Common myeloid progenitor, CD34-positive (primary cell): ENCODE measurements around the gene UBE2O.

ENCODE experiments used
- CTCF ChIA-PET: fragments of 350-600 bp; sonication (Branson Sonifier 250); formaldehyde crosslinking; loops from one replicate; lab custom pipeline; 2021; ENCODE audit warnings: antibody characterized with exemption; lab: Charles Lee
- POLR2A ChIA-PET: fragments of 350-600 bp; sonication (Branson Sonifier 250); formaldehyde crosslinking; loops from one replicate; lab custom pipeline; 2021; ENCODE audit warnings: antibody characterized with exemption; lab: Charles Lee
- DNase-seq, 3 donors: peaks; one replicate each; pipeline versions ENCODE4 v3.0.0 to v3.0.0-alpha.2; 2013
- H3K27ac ChIP-seq, 2 experiments: 1 replicate in 1 of 2; 2 replicates in 1 of 2; pipeline ENCODE4 v1.7.0; 2013; ENCODE audit warnings: inconsistent platforms in 2 of 2, low read length in 2 of 2, mild to moderate bottlenecking in 2 of 2, low read depth in 1 of 2, moderate library complexity in 1 of 2; ENCODE audit not compliant: severe bottlenecking in 2 of 2, insufficient read depth in 1 of 2, poor library complexity in 1 of 2
- H3K27me3 ChIP-seq, 5 experiments: replicated peaks in 2 of 5; 1 replicate in 3 of 5; 2 replicates in 2 of 5; pipeline versions ENCODE4 v1.6.1 to v1.7.0; 2013; ENCODE audit warnings: low read length in 4 of 5, mild to moderate bottlenecking in 2 of 5, moderate library complexity in 2 of 5, inconsistent platforms in 1 of 5; ENCODE audit not compliant: insufficient read depth in 5 of 5, control insufficient read depth in 4 of 5
- H3K36me3 ChIP-seq, 4 experiments: 1 replicate in 2 of 4; 2 replicates in 2 of 4; pipeline versions ENCODE4 v1.6.1 to v1.7.0; 2013; ENCODE audit warnings: low read length in 3 of 4, control low read depth in 1 of 4, mild to moderate bottlenecking in 1 of 4; ENCODE audit not compliant: control insufficient read depth in 4 of 4, insufficient read depth in 4 of 4
- H3K4me1 ChIP-seq, 4 experiments: 1 replicate in 3 of 4; 2 replicates in 1 of 4; pipeline versions ENCODE4 v1.6.1 to v1.7.1; 2013; ENCODE audit warnings: low read length in 3 of 4, mild to moderate bottlenecking in 3 of 4, control low read depth in 1 of 4, inconsistent platforms in 1 of 4, moderate library complexity in 1 of 4; ENCODE audit not compliant: control insufficient read depth in 4 of 4, insufficient read depth in 4 of 4; ENCODE audit errors: control extremely low read depth in 1 of 4
- H3K4me3 ChIP-seq, 7 experiments: 1 replicate in 4 of 7; 2 replicates in 3 of 7; pipeline versions ENCODE4 v1.5.1 to v1.7.0; 2013; ENCODE audit warnings: mild to moderate bottlenecking in 7 of 7, low read length in 6 of 7, moderate library complexity in 6 of 7, inconsistent platforms in 2 of 7, low read depth in 2 of 7, control low read depth in 1 of 7; ENCODE audit not compliant: insufficient read depth in 4 of 7, control insufficient read depth in 1 of 7; ENCODE audit errors: extremely low read depth in 1 of 7
- H3K9me3 ChIP-seq, 5 experiments: 1 replicate in 4 of 5; 2 replicates in 1 of 5; pipeline versions ENCODE4 v1.6.1 to v1.7.1; 2013; ENCODE audit warnings: low read length in 4 of 5, mild to moderate bottlenecking in 2 of 5, inconsistent platforms in 1 of 5, low read depth in 1 of 5, moderate library complexity in 1 of 5; ENCODE audit not compliant: control insufficient read depth in 4 of 5, insufficient read depth in 2 of 5; ENCODE audit errors: control extremely low read depth in 1 of 5
- WGBS: methylation state at CpG from one replicate; pipeline ENCODE4 v1.1.5; 2013; ENCODE audit not compliant: insufficient coverage; 5-methylcytosine and 5-hydroxymethylcytosine counted together

The UBE2O gene

DNA sequence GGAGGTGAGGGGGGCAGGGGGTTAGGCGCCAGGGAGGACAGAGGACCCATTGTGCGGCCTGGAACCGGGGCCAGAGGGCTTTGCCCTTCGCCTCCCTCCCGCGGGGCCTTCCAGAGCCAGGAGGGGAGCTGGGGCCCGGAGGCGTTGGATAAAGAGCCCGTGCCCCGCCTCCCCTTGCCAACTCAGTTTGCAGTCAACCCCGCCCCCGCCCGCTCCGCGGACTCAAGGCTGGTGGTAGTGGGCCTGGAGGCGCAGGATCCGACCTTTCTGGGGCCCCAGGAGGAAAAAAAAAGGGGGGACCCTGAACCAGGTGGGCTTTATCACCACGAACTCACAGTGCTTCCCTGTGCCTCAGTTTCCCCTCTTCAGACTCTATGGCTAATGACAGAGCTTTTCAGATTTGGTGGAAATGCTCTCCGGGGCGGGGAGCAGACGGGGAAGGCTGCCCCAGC is 70.6 kb downstream of the UBE2O start:
- Histone ChIP-seq H3K27me3 (peaks cover 0 to 13% (median 0%) of the 10 kb centered on the region in 5 experiments), H3K4me3 (peak overlapping the region; percentile 30 to 75 (median 60)), H3K9me3 (no peaks in the 10 kb centered on the region), H3K4me1 (peaks cover 0 to 64% (median 56%) of the 10 kb centered on the region in 4 experiments), H3K27ac (no peak overlapping the region), H3K36me3 (no peaks in the 10 kb centered on the region)
- 6% methylated on average over 16 of the region's 21 CpGs for WGBS
- ChIA-PET CTCF (interaction anchor here (1.0 to 13.2 kb wide), 4 partner anchors 11 to 83 kb away, joined by 3 to 118 read pairs (median 4); no protein-coding TSS in a partner anchor), POLR2A (no interaction called here)
- DNase-seq = peak in 2 of 3 donors; percentile 34 to 46

DNA sequence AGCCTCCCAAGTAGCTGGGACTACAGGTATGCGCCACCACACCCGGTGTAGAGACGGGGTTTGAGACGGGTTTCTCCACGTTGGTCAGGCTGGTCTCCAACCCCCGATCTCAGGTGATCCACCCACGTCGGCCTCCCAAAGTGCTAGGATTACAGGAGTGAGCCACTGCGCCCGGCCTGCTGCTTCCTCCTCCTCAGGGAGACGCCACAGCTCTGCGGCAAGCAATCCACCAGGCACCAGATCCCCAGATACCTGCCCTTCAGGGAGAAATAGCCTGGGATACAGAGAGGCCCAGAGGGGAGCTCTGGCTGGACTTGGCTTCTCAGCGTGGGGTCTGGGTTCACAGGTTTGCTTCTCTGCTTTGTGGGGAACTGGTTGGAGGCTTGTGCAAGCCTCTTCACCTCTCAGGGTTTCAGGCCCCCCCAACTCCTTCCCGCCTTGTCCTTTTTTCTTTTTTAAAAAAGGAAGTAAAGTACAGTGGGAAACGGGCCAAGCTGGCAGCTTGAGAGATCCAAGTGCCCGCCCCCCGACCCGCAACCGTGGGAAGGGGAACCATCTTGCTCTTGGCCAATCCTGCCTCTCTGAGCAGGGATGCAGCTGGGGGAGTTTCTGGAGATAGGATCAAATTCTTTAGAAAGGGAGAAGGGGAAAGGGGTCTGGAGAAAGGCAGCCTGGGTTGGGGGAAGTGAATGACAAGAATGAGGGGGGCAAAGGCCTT is 71.2 kb downstream of the UBE2O start:
- no peak overlapping the region for H3K27ac ChIP-seq
- no peaks in the 10 kb centered on the region for H3K36me3 ChIP-seq
- WGBS = 51% methylated on average over 19 of the region's 19 CpGs
- peaks cover 0 to 64% (median 56%) of the 10 kb centered on the region in 4 experiments for H3K4me1 ChIP-seq
- H3K4me3 ChIP-seq = peak overlapping the region in 3 of 7 experiments; percentile 60 to 72 (median 61)
- peak in 2 of 3 donors; percentile 74 to 84 for DNase-seq
- H3K9me3 ChIP-seq = no peaks in the 10 kb centered on the region
- ChIA-PET CTCF (interaction anchor here (0.7 to 13.2 kb wide), 14 partner anchors 8 to 127 kb away, joined by 3 to 118 read pairs (median 4); partner anchors contain the start of gene PRPSAP1), POLR2A (no interaction called here)
- H3K27me3 ChIP-seq = peaks cover 0 to 13% (median 0%) of the 10 kb centered on the region in 5 experiments

DNA sequence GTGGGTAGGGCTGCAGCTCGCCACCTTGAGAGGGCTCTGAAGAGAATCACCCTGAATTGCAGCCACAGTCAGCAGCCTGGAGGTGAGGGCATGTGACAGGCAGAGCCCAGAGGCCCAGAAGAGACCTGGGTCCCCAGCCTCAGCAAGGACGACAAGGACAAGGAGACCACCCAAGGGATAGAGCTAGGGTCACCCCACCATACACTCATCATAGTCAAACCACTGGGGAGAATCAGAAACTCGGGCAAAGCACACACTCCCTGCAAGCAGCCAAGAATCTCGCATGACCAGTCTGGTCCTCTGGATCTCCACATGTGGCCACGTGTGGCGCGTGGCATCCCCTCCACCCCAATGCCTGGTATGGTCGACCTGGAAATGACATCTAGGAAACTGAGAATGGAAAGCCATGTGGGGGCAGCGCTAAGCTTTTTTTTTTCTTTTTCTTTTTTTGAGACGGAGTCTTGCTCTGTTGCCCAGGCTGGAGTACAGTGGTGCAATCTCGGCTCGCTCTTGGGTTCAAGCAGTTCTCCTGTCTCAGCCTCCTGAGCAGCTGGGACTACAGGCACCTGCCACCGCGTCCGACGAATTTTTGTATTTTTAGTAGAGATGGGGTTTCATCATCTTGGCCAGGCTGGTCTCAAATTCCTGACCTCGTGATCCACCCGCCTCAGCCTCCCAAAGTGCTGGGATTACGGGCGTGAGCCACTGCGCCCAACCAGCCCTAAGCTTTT is 73.1 kb downstream of the UBE2O start:
- WGBS = 97% methylated on average over 16 of the region's 21 CpGs
- no peak for DNase-seq
- ChIA-PET POLR2A (no interaction called here), CTCF (interaction anchor here (0.8 to 13.2 kb wide), 7 partner anchors 15 to 261 kb away, joined by 3 to 118 read pairs (median 4); partner anchors contain the start of gene PRPSAP1)
- Histone ChIP-seq H3K36me3 (no peaks in the 10 kb centered on the region), H3K27me3 (peaks cover 0 to 4% (median 0%) of the 10 kb centered on the region in 5 experiments), H3K27ac (no peak overlapping the region), H3K9me3 (no peaks in the 10 kb centered on the region), H3K4me3 (no peak overlapping the region), H3K4me1 (peaks cover 0 to 47% (median 39%) of the 10 kb centered on the region in 4 experiments)

DNA sequence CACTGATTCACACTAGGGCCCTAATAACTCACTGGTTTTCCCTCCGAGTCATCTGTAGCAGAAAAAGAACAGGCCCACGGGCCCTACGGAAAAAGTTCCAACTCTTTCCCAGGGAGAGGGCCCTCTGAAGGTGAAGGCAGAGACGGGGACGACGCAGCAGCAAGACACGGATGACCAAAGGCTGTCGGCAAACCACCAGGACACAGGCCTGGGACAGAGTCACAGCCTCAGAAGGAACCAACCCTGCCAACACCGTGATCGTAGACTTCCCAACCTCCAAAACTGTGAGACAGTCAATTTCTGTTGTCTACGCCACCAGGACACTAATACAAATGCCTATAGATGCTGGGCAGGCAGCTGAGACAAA is 73.7 kb downstream of the UBE2O start:
- Histone ChIP-seq H3K36me3 (no peaks in the 10 kb centered on the region), H3K27me3 (no peaks in the 10 kb centered on the region), H3K4me1 (peaks cover 0 to 41% (median 34%) of the 10 kb centered on the region in 4 experiments), H3K9me3 (no peaks in the 10 kb centered on the region), H3K27ac (no peak overlapping the region), H3K4me3 (no peak overlapping the region)
- POLR2A ChIA-PET = no interaction called here
- DNase-seq = no peak
- WGBS = 96% methylated on average over 7 of the region's 11 CpGs
- CTCF ChIA-PET = interaction anchor here (2.1 to 13.2 kb wide), 2 partner anchors 11 to 20 kb away, joined by 5 to 118 read pairs; no protein-coding TSS in a partner anchor

DNA sequence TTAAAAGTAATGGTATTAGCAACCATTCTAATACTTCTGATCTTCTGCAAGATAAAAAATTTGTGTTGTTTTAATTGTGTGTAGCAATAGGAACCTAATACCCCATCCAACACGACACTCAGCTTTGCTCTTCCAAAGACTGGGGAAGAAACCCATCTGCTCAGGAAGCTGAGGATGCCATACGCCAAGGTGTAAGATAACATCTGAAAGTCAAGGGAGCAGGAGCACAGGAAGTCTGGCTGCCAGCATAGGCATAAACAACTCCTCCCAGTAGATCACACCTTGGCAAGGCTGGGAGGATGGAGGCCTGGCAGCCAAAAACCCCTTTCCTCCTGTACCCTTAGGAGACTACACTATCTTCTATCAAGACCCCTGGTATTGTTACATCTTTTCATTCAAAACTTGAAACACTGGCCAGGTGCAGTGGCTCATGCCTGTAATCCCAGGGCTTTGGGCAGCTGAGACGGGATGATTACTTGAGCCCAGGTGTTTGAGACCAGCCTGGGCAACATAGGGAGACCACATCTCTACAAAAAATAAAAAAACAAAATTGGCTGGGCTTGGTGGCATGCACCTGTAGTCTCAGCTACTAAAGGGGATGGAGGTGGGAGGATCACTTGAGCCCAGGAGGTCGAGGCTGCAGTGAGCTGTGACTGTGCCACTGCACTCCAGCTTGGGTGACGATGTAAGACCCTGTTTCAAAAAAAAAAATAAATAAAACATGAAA is 74.2 kb downstream of the UBE2O start:
- H3K4me3 ChIP-seq = no peak overlapping the region
- H3K27me3 ChIP-seq = no peaks in the 10 kb centered on the region
- ChIA-PET POLR2A (interaction anchor here (0.6 kb wide), 1 partner anchor 78 kb away, joined by 3 read pairs; no protein-coding TSS in a partner anchor), CTCF (interaction anchor here (0.7 to 13.2 kb wide), 3 partner anchors 11 to 25 kb away, joined by 3 to 118 read pairs (median 5); partner anchors contain the start of gene PRPSAP1)
- H3K27ac ChIP-seq = no peak overlapping the region
- WGBS = 66% methylated on average over 3 of the region's 5 CpGs
- DNase-seq = peak in 2 of 3 donors; percentile 70 to 79
- no peaks in the 10 kb centered on the region for H3K36me3 ChIP-seq
- no peaks in the 10 kb centered on the region for H3K9me3 ChIP-seq
- H3K4me1 ChIP-seq = peaks cover 0 to 36% (median 31%) of the 10 kb centered on the region in 4 experiments

DNA sequence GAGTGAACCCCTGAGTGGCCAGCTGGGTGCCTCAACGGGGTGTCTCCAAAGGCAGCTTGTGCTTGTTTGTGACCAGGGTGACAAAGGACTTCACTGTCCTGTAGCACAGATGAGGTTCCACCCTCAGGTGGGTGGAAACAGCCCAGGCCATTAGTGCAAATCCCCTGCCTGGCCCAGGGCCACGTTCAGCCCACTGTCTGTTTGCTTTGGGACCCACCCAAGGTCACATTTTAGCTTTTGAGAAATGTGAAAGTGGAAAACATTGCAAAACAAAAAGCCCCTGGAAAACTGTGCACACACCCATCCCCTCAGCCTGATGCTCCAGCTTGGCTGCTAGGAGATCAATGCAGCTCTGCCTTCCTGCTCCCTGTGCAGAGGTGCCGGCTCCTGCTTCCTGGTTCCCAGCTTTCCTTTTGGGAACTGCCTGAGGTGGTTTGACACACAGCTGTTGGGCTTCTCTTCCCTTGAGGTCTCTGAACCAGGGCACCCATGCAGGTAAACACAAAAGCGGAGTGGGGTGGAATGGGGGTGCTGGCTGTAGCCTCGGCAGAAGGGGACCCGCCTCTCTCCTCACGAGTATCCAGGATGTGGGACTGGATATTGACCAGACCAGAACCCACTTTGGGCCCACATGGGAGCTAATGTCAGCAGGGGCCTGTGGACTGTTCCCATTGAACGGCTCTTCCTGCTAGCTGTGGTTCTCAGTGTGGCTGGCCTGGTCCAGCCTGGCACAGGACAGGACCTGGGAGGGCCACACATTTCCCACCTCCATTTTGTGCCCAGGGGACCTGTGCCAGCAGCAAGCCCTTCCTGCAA is 76.4 kb downstream of the UBE2O start:
- 86% methylated on average over 5 of the region's 8 CpGs for WGBS
- POLR2A ChIA-PET = no interaction called here
- Histone ChIP-seq H3K27me3 (no peaks in the 10 kb centered on the region), H3K36me3 (no peaks in the 10 kb centered on the region), H3K4me1 (peaks cover 0 to 21% (median 12%) of the 10 kb centered on the region in 4 experiments), H3K9me3 (no peaks in the 10 kb centered on the region), H3K27ac (no peak overlapping the region), H3K4me3 (no peak overlapping the region)
- DNase-seq = no peak
- CTCF ChIA-PET = interaction anchor here (0.5 to 2.5 kb wide), 5 partner anchors 9 to 79 kb away, joined by 3 to 7 read pairs (median 3); partner anchors contain the start of gene SPHK1
